C4-2B (cell line): Measurements from ENCODE around the gene OR10A7.

Experiments used
- CTCF ChIP-seq: fragments of 450-650 bp; conservative IDR thresholded peaks from 2 replicates; pipeline ENCODE4 v1.5.1; 2017; ENCODE audit warnings: mild to moderate bottlenecking
- ZFX ChIP-seq: fragments of 450-650 bp; IDR thresholded peaks from 2 replicates; pipeline ENCODE4 v1.6.1; 2017

GRCh38 chr12:55258303-55258702 is 37.5 kb downstream of the OR10A7 start:
- TF ChIP-seq CTCF (no peak), ZFX (no peak)
